ENCODE data around the gene LRRC3. TPM values are rescaled to one million over a fixed set of nuclear protein-coding genes. Genes with fewer than 3 reads are reported as not detected.

Gene LRRC3
- total RNA-seq, 1 donor from 2014 or later: 3.3 TPM

DNA sequence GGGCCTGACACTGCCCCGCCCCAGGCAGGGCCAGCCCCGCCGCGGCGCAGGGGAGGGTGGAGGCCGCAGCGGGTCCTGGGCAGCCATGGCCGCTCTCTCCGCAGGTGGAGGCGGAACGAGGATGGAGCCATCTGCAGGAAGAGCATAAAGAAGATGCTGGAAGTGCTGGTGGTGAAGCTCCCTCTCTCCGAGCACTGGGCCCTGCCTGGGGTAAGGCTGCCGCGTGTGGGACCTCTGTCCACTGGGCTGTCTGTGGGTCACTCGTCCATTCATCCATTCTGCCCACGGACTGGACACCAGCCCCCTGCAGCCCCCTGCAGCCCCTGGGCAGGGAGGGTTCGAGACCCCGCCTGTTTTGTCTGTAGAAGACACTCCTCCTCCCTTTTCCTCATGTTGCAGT lies 18.4 kb upstream of the LRRC3 start:
- intact Hi-C loops (cut with DNase I): loop anchor here (5.0 kb wide), 1 partner anchor 100 kb away; the partner anchor contains the start of gene CFAP410
- ATAC-seq (no peak), DNase-seq (ENCODE audit: missing footprints) (peak; percentile 18)

DNA sequence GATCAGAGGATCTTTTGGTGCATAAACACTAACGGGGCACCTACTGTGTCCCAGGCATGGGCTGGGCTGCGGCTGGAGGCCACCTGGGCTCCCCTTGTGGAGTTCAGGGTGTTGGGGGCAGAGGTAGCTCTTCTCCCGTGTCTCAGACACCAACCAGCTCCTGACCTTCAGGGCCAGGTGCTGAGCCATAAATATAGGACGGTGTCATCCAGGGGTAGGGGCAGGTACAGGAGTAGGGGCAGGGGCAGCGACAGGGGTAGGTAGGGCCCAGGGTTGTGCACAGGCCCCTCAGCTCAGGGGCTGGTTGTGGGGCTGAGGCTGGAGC lies 18.0 kb upstream of the LRRC3 start:
- DNase-seq (ENCODE audit: missing footprints) (peak; percentile 27), ATAC-seq (no peak)
- intact Hi-C loops (cut with DNase I): loop anchor here (5.0 kb wide), 1 partner anchor 100 kb away; the partner anchor contains the start of gene CFAP410

DNA sequence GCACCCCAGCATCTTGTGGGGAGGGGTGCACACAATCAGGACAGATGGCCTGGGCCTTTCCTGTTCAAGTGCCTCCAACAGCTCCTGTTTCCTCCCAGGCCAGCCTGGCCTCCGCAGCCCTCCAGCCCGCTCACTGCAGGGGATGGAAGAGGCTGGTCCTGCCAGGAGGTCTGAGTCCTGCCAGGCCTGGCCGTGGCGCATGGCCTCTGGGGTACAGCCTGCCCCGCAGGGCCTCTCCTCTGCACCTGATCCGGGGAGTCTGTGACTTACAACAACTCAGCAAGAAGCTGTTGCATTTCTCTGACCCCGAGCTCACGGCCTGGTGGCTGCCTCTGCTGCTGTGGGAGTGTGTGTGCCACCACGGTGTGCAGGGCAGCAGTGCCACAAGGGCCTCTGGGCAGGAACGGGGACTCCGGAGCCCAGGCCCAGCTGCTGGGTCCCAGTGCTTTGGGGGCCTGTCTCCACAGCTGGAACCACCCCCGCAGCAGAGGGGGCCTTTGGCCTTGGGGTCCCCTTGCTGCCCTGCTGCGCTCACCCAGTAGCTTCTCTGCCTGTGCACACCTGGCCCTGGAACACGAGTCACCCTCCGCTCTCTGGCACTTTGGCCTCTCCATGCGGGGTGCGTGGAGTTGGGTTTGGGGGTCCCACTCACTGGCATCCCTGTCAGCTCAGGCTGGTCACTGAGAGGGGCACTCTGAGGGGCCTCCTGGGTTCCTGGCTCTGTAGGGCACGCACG lies 17.4 kb upstream of the LRRC3 start:
- intact Hi-C loops (cut with DNase I): loop anchor here (5.0 kb wide), 1 partner anchor 101 kb away; the partner anchor contains the start of gene CFAP410
- DNase-seq (ENCODE audit: missing footprints) (peak; percentile 48), ATAC-seq (no peak)

DNA sequence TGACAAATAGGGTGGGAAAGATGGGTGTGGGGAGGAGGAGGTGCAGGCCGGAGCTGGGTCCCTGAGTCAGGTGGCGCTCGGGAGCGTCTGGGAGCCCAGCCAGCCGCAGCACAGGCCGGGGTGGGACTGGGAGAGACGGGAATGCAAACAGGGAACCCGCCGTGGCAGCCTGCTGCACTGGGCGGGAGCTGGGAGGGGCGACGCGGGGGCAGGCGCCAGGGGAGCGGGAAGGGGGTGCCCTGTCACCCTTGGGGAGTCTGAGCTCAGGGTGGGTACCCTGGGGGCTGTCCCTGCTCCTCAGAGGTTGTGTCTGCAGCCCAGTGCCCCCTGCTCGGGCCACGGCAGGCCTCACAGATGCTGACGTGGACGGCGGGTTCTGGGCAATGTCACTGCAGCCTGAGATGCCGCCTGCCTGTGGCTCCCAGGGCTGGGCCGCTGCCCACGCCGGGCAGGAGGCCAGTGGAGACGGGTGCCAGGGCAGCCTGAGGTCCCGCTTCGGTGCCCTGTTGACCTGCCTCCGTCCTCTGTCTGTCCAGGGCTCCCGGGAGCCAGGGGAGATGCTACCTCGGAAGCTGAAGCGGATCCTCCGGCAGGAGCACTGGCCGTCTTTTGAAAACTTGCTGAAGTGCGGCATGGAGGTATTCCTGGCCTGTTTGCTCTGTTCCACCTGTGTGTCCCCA lies 16.6 kb upstream of the LRRC3 start:
- DNase-seq (ENCODE audit: missing footprints): peak; percentile 81
- peak; percentile 91 for ATAC-seq
- intact Hi-C loops (cut with DNase I): loop anchor here (5.0 kb wide), 1 partner anchor 101 kb away; the partner anchor contains the start of gene CFAP410

DNA sequence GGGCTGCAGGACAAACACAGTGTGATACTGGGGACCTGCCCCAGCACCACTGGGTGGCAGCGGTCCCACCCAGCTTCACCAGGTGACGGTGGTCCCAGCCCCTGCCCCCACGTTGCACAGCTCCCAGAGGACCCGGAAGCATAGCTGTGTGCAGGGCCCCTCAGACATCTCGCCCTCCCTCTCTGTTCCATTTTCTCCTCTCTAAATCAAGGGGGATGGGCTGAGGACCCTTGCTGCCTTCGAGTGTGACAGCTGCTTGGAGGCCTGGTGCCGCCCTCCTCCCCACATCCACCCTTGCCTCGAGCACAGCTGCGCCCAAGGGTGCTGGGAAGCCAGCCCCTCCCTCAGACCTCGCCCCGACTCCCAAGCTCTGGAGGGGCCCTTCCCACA lies 16.1 kb upstream of the LRRC3 start:
- DNase-seq (ENCODE audit: missing footprints): peak; percentile 39
- intact Hi-C loops (cut with DNase I): loop anchor here (5.0 kb wide), 1 partner anchor 102 kb away; the partner anchor contains the start of gene CFAP410
- ATAC-seq: no peak

DNA sequence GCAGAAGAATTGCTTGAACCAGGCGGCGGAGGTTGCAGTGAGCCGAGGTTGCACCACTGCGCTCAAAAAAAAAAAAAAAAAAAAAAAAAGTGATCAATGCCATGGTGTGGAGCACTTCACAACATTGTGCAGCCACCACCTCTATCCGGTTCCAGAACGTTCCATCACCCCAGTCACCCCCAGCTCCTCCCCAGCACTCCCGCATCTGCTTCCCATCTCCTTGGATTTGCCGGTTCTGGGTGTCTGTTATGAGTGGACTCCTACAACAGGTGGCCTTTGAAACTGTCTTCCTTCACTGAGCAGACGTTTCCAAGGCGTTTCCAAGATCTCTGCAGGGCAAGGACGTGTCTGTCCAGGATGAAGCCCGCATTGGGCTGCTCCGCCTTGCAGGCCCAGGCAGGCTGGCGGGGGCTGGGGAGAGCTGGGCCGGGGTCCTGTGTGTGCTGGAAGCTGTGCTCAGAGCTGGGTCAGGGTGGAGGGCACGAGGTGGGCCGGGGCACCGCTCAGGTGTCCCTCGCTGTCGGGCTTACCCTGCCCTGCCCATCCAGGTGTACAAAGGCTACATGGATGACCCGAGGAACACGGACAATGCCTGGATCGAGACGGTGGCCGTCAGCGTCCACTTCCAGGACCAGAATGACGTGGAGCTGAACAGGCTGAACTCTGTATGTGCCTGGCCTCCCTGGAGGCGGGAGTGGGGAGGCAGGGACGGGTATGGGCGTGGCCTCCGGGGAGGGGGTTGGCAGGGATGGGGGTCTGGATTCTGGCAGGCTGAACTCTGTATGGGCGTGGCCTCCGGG lies 14.9 kb upstream of the LRRC3 start:
- DNase-seq (ENCODE audit: missing footprints) (no peak), ATAC-seq (no peak)
- intact Hi-C loops (cut with DNase I): no loop called here

DNA sequence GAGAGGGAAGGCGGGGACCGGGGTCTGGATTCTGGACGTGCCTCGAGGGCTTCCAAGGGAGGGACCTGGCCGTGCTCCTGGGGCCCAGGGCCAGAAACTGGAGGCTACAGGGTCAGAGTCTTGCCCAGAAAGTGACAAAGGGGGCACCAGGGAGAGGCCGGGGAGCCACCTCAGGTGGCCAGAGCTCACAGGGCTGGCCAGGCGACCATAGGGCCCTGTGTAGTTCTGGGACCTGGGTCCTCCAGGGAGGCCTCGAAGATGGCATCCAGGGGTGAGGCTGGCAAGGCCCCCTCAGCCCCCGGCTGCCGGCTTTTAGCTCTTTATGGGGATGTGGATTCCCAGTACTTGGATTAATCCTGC lies 14.3 kb upstream of the LRRC3 start:
- intact Hi-C loops (cut with DNase I): no loop called here
- ATAC-seq: no peak
- DNase-seq (ENCODE audit: missing footprints): peak; percentile 28

DNA sequence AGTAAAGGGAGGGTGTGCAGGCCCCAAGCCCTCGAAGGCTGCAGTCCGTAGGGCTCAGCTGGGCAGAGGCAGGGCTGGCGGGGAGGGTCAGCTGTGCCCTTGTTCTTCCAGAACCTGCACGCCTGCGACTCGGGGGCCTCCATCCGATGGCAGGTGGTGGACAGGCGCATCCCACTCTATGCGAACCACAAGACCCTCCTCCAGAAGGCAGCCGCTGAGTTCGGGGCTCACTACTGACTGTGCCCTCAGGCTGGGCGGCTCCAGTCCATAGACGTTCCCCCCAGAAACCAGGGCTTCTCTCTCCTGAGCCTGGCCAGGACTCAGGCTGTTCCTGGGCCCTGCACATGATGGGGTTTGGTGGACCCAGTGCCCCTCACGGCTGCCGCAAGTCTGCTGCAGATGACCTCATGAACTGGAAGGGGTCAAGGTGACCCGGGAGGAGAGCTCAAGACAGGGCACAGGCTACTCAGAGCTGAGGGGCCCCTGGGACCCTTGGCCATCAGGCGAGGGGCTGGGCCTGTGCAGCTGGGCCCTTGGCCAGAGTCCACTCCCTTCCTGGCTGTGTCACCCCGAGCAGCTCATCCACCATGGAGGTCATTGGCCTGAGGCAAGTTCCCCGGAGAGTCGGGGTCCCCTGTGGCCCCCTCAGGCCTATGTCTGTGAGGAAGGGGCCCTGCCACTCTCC lies 13.6 kb upstream of the LRRC3 start:
- intact Hi-C loops (cut with DNase I): no loop called here
- ATAC-seq (no peak), DNase-seq (ENCODE audit: missing footprints) (peak; percentile 15)

DNA sequence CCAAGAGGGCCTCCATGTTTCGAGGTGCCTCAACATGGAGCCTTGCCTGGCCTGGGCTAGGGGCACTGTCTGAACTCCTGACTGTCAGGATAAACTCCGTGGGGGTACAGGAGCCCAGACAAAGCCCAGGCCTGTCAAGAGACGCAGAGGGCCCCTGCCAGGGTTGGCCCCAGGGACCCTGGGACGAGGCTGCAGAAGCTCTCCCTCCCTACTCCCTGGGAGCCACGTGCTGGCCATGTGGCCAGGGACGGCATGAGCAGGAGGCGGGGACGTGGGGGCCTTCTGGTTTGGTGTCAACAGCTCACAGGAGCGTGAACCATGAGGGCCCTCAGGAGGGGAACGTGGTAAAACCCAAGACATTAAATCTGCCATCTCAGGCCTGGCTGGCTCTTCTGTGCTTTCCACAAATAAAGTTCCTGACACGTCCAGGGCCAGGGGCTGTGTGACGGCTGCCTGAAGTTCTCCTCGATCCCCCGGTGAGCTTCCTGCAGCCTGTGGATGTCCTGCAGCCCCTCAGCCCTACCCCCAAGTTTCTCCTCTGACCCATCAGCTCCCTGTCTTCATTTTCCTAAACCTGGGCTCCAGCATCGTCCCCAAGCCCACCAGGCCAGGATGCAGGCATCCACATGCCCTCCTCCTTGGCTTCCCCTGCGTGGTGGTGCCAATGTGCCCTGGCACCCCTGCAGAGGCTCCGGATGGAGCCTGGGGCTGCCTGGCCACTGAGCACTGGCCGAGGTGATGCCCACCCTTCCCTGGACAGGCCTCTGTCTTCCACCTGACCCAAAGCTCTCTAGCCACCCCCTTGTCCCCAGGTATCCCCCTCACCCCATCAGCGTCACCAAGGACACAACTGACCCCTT lies 12.8 kb upstream of the LRRC3 start:
- no peak for ATAC-seq
- peak; percentile 21 for DNase-seq (ENCODE audit: missing footprints)

DNA sequence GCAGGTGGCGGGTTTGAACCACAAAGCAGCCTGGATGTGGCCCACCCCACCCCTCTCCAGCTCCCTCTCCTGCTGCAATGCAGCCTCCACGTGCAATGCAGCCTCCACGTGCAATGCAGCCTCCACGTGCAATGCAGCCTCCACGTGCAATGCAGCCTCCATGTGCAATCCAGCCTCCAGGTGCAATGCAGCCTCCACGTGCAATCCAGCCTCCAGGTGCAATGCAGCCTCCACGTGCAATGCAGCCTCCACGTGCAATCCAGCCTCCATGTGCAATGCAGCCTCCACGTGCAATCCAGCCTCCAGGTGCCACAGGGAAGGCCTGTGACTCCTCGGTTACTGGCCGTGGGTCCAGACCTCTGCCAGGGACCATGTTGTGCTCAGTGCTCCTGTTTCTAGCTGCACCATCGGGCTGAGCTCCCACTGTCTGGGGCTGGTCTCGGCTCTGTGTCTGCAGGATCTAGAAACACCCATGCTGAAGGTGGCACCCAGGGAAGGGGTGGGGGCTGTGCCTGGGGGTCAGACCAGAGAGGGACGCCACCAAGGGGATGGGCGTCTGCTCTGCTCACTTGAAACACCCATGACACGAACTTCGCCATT lies 11.9 kb upstream of the LRRC3 start:
- intact Hi-C loops (cut with DNase I): no loop called here
- DNase-seq (ENCODE audit: missing footprints): peak; percentile 14
- no peak for ATAC-seq

More for the DNA sequence above, 12.8 kb upstream of the LRRC3 start:
- intact Hi-C loops (cut with DNase I): no loop called here

DNA sequence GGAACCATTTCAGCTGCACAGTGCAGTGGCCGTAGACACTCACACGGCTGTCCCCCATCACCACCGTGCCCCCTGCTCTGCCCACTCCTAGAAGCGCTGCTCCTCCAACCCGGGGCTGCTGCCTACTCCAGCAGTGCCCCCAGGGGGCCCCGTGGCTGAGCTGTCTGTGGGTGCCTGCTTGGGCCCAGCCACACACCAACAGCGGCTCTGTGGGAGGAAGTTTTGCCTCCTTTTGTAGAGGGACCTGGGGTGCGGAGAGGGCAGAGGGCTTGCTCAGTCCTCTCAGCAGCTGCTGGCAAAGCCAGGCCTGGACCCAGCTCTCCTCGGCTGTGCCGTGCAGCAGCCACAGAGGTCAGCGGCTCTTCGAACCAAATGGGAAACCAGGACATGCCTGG lies 11.4 kb upstream of the LRRC3 start:
- no peak for DNase-seq (ENCODE audit: missing footprints)
- ATAC-seq: no peak
- intact Hi-C loops (cut with DNase I): no loop called here

DNA sequence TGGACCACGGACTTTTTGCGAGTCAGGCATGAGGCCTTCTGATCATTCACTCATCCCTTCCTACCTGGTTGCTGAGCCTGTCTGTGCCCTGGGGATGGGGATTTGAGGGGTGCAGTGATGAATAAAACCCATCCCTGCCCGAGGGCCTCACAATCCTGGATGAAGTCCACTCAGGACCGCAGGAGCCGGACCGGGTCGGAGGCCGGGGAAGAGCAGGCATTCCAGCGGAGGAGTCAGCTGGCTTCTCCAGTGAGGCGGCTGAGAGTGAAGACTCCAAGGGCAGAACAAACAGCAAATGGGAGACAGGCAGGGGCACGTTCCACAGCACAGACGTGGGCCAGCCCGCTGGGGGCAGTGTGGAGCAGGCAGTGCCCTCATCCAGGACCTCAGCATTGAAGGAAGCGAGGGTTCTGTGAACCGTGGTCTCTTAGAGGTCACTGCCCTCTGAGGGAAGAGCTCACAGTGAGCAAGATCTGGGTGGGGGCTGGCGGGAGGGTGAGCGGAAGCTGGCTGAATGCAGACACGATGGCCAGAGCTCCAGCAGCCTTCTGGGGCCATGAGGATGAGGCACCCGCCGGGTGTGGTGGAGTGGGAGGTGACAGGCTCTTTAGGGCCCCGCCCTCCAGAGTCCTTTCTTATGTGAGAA lies 10.9 kb upstream of the LRRC3 start:
- DNase-seq (ENCODE audit: missing footprints): peak; percentile 42
- intact Hi-C loops (cut with DNase I): no loop called here
- no peak for ATAC-seq

DNA sequence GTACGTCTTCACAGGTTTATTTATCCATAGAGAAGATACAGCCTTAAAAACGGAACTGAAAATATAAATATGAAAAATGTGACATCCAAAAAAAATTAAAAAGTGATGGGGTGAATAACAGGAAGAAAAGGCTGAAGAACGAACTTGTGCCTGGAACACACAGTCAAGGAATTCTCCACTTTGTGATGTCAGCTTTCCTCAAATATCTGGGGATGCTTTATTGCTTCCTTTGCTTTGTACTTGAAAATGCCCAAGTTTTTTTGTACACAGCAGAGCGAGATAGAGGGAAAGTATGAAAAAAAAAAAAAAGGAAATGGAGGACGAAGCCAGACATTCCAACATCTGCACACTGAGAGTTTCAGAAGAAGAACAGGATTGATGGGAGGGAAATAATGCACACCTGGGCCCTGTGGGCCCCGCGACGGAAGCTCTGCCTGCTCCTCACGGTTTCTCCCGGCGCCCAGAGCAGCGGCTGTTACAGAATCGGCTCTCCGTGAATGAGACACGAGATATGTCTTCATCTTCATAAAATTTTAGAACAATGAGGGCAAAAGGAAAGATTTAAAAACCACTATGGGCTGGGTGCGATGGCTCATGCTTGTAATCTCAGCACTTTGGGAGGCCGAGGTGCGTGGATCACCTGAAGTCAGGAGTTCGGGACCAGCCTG lies 10.0 kb upstream of the LRRC3 start:
- ATAC-seq: no peak
- peak; percentile 39 for DNase-seq (ENCODE audit: missing footprints)
- intact Hi-C loops (cut with DNase I): no loop called here

DNA sequence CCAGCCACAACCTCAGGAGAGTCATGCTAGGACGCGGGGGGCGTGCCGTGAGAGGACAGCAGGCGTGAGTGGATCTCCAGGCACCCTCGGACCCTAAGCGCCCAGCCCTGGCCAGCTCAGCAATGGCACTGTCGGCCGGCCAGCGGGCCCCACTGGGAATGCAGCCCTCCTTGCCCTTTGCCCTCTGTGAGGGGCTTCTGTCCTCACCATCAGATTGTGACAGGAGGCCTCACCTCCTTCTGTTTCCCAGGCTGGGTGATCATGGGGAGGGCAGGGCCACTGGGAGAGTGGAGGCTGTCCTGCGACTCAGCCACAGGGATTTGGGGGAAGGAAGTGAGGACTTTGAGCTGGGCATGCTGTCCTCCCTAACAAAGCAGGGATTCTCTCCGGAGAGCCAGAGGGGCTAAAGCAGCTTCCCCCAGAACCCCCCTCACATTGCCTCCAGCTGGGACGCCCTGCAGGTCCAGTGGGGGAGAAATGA lies 6.6 kb upstream of the LRRC3 start:
- intact Hi-C loops (cut with DNase I): no loop called here
- ATAC-seq (no peak), DNase-seq (ENCODE audit: missing footprints) (peak; percentile 53)

DNA sequence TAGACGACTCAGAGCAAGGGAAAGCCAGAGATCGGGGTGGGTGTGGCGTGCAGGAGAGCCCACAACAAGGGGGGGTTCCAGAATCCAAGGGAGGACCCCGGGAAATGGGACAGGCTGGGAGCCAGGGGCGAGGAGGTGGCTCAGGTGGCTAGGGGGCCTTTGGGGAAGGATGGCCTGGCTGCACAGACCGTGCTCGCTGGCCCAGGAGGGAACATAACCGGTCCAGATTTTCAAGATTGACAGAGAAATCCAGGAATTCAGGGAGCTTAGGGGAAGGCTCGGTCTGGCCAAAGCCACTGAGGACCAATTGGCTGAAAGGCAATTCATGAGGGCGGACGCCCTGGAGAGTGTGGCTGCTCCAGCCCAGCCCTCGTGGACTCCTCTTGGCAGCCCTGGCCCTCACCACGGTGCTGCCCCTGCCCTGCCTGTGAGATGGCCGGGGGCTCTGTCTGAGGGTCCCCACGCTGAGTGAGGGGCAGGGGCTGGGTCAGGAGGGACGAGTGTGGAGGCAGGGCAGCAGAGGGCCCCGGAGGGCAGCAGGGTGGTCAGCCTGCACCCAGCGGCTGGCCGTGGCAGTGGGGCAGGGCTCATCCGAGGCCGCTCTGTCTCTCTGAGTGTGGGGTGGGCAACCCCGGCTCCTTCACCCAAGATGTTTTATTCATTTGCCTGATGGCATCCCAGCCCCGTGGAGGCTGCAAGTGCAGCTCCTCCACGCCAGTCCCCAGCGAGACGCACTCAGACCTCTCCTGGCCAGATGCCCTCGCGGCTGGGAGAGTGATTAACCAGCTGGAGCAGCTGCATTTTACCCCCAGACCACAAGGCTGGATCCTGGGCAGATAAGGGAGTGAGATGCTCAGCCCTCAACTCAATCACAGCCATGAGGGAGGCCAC lies 5.6 kb upstream of the LRRC3 start:
- DNase-seq (ENCODE audit: missing footprints): peak; percentile 28
- intact Hi-C loops (cut with DNase I): no loop called here
- ATAC-seq: no peak

DNA sequence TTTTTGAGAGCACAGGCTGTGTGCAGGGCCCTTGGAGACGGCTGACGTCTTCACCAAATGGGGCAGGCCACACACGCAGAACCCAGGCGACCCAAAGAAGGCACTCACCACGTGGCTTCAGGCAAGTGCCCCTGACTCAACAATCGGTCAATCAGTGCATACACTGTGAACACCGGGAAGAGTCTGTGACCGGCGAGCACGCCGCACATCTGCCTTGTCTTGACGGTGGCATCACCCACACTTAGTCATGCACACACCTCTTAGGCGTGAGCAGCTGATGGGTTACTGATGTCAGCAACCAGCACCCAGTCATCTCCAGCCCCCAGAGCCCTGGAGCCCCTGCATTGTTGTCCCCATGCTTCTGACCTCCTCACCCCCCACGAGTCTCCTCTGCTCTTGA lies 4.9 kb upstream of the LRRC3 start:
- intact Hi-C loops (cut with DNase I): no loop called here
- DNase-seq (ENCODE audit: missing footprints): peak; percentile 37
- ATAC-seq: no peak

Data from Right ventricle myocardium inferior (tissue), 1 donor.